DMS153 (cell line): ENCODE data around the gene LANCL3.
"Not testable (repeated sequence)": the region's sequence is repeated elsewhere in the genome, so short reads cannot be mapped to it uniquely, and the experiment has no call there.

Source experiments
- DNase-seq: peaks from one replicate; lab custom pipeline; 2025; lab: John Stamatoyannopoulos, UW

The LANCL3 gene

GRCh38 chrX:37627602-37628001 is 56.1 kb downstream of the LANCL3 start:
- no peak for DNase-seq

GRCh38 chrX:37638047-37638446 is 66.6 kb downstream of the LANCL3 start:
- DNase-seq = no peak

- DNase-seq = no peak
Measured at GRCh38 chrX:37640142-37640541, 68.7 kb downstream of the LANCL3 start.

- DNase-seq = no peak
Measured at GRCh38 chrX:37641859-37642258, 70.4 kb downstream of the LANCL3 start.

- no peak for DNase-seq
Measured at GRCh38 chrX:37644381-37645305, 73.2 kb downstream of the LANCL3 start.

GRCh38 chrX:37646254-37646653 is 74.8 kb downstream of the LANCL3 start:
- DNase-seq = no peak

- not testable (repeated sequence) for DNase-seq
Measured at GRCh38 chrX:37650879-37651278, 79.4 kb downstream of the LANCL3 start.

- DNase-seq = no peak
Measured at GRCh38 chrX:37651921-37652452, 80.5 kb downstream of the LANCL3 start.

GRCh38 chrX:37652589-37653231 is 81.2 kb downstream of the LANCL3 start:
- DNase-seq = no peak

- DNase-seq = no peak
Measured at GRCh38 chrX:37653397-37654085, 82.1 kb downstream of the LANCL3 start.

GRCh38 chrX:37658343-37659030 is 87.0 kb downstream of the LANCL3 start:
- no peak for DNase-seq

GRCh38 chrX:37659047-37659446 is 87.6 kb downstream of the LANCL3 start:
- DNase-seq = no peak

- no peak for DNase-seq
Measured at GRCh38 chrX:37662181-37662580, 90.7 kb downstream of the LANCL3 start.

GRCh38 chrX:37666516-37666915 is 95.1 kb downstream of the LANCL3 start:
- DNase-seq = no peak

- DNase-seq = no peak
Measured at GRCh38 chrX:37667141-37667540, 95.7 kb downstream of the LANCL3 start.

- no peak for DNase-seq
Measured at GRCh38 chrX:37672563-37672962, 101.1 kb downstream of the LANCL3 start.

GRCh38 chrX:37676811-37677210 is 105.3 kb downstream of the LANCL3 start:
- DNase-seq = no peak

GRCh38 chrX:37677243-37677642 is 105.8 kb downstream of the LANCL3 start:
- DNase-seq = no peak

GRCh38 chrX:37677765-37678164 is 106.3 kb downstream of the LANCL3 start:
- no peak for DNase-seq

GRCh38 chrX:37678574-37678973 is 107.1 kb downstream of the LANCL3 start:
- no peak for DNase-seq

GRCh38 chrX:37679230-37679629 is 107.8 kb downstream of the LANCL3 start:
- no peak for DNase-seq

GRCh38 chrX:37679888-37680287 is 108.4 kb downstream of the LANCL3 start:
- DNase-seq = no peak
